Measurements from ENCODE around the gene GM2A.
"Not testable (repeated sequence)": the region's sequence is repeated elsewhere in the genome, so short reads cannot be mapped to it uniquely, and the experiment has no call there.

GM2A gene

GRCh38 chr5:151227918-151228447 lies 25.0 kb upstream of the GM2A start:
- DNase-seq (ENCODE audit: low read depth in 2 of 3, low spot score in 1 of 3) = no peak

DNA sequence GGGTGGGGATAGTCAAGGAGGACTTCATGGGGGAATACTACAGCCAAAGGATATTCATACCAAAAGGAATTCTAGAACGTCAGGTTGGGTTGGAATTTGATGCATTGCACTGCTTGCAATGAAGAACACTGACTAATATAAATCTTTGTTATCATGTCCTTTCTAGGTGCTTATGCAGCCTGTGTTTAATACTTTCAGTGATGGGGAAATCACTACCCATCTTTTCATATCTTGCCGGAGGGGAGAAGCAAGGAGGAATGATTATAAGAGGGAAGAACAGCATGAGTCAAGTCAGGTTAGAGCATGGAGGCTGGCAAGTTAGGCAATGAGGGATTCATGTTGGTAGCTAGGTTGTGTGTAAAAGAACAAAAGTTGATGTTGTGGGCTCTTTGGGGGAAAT lies 24.0 kb upstream of the GM2A start:
- DNase-seq (ENCODE audit: low read depth in 2 of 3, low spot score in 1 of 3) = no peak

DNA sequence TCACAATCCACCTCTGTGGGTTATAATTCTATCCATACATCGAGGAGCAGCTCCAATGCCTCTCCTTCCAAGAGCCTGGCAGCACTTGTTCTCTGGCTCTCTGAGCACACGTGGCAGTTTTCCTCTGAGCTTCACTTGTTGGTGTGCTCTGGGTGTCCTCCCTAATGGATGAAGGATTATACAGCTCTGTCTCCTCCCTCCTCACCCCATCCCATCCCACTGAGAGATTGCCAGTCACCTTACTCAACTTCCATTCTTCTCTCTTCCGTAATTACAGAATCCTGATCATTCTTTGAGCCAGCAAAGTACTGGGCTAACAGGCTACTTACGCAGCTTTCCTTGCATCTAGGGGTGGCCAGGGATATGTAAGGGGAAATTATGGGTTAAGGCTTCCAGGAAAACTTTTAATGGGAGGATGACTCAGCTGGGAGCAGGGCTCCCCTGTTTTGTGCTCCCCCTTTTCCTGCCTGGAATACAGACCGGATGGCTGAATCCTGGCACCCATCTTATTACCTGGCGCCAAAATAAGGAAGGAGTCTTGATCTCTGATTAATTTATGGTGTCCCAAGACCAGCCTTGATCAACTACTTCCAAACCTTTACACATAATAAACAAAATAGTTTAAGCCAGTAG lies 22.8 kb upstream of the GM2A start:
- no peak for DNase-seq (ENCODE audit: low read depth in 2 of 3, low spot score in 1 of 3)

DNA sequence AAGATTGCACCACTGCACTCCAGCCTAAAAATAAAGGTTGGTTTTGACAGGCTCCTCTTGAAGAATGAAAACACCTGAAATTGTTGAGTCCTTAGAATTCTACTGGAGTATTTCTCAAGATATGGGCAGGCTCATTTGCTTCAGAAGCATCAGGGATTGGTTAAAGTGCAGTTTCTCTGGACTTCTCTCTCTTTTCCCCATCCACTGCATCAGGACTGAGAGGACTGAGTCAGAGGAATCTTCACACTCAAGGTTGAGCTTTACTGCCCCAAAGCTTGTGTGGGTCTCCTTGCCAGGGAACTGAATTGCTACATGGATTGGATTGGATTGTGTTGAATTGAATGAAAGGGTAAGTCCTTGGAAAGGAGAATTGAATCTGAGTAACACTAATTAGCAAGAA lies 21.6 kb upstream of the GM2A start:
- DNase-seq (ENCODE audit: low read depth in 2 of 3, low spot score in 1 of 3) = no peak

GRCh38 chr5:151233616-151234085 lies 19.3 kb upstream of the GM2A start:
- no peak for DNase-seq (ENCODE audit: low read depth in 2 of 3, low spot score in 1 of 3)

DNA sequence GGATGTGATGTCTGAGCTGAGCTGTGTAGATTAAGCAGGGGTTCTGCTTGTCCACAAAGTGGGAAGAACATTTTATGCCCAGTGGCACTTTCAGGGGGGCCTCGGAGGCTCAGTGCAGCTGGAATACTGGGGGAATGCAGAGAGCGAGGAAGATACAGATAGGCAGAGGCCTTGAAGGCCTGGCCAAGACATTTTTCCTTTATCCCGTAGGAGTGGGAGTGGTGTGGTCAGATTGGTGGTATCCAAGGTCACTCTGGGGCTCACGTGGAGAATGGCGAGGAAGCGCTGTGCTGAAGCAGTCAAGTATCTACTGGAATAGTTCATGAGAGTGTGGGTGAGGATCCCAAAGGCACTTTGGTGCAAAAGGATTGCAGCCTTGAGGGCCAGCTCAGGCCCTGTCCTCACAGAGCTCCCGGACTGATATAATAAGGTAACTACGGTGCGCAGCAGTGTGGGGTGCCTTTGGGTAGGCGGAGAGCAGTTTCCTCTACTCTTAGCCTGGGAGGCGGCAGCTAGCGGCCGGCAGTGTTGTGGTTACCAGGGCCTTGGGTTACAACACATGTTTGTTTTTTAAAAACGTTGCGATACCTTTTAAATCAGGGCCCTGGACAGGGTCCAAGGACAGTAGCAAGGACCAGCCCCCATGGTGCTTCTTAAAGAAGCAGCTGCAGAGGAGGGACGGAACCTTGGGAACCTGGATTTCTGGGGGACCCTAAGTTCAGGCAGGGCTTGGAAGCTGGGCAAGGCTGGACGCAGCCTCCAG lies 18.3 kb upstream of the GM2A start:
- no peak for DNase-seq (ENCODE audit: low read depth in 2 of 3, low spot score in 1 of 3)

- not testable (repeated sequence) for DNase-seq (ENCODE audit: low read depth in 2 of 3, low spot score in 1 of 3)
These were observed 17.8 kb upstream of the GM2A start for GRCh38 chr5:151235239-151235571.

DNA sequence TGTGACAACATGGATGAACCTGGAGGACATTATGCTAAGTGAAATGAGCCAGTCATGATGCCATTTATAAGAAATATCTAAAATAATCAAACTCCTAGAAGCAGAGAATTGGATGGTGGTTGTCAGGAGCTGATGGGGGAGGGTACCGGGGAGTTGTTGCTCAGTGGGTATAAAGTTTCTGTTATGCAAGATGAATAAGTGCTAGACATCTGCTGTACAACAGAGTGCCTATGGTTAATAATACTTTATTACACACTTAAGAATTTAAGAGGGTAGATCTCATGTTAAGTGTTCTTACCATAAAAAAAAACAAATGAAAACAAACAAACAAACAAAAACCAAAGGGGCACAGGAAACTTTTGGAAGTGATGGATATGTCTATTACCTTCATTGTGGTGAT lies 16.1 kb upstream of the GM2A start:
- DNase-seq (ENCODE audit: low read depth in 2 of 3, low spot score in 1 of 3) = no peak

DNA sequence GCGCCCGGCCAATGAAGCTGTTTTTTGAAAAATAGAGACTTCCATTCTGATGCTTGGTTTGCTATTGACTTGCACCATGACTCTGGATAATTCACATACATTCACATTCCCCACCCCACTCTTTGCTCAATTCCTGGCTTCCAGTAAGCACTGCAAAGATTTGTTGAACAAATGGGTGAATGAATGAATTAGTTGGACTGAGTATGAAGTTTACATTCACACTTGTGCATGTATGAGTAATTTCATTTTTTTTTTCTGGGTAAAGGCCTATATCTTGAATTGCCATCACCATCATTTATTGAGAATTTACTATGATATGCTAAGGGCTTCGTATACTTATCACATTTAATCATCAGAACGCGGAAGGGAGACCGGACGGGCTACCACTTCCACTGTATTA lies 15.3 kb upstream of the GM2A start:
- DNase-seq (ENCODE audit: low read depth in 2 of 3, low spot score in 1 of 3) = no peak

DNA sequence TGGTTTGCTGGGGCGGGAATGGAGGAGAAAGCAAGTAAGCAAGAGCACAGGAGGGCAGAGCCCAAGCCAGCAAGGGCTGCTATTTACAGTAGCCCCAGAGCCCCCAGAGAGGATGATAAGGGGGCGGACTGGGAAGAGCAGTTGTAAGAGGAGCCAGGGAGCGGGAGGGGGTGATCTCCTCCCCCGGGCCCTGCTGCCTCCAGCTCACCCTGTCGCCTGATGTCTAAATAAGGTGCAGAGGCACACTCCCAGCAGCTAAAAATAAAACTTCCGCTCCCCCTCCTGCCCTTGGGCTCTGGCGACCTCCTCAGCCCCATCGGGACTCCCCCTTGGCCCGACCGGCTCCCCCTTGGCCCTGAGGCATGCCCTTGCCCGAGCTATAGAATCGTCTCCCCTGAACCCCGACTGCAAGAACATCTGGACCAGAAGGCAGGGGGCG lies 14.7 kb upstream of the GM2A start:
- no peak for DNase-seq (ENCODE audit: low read depth in 2 of 3, low spot score in 1 of 3)

DNA sequence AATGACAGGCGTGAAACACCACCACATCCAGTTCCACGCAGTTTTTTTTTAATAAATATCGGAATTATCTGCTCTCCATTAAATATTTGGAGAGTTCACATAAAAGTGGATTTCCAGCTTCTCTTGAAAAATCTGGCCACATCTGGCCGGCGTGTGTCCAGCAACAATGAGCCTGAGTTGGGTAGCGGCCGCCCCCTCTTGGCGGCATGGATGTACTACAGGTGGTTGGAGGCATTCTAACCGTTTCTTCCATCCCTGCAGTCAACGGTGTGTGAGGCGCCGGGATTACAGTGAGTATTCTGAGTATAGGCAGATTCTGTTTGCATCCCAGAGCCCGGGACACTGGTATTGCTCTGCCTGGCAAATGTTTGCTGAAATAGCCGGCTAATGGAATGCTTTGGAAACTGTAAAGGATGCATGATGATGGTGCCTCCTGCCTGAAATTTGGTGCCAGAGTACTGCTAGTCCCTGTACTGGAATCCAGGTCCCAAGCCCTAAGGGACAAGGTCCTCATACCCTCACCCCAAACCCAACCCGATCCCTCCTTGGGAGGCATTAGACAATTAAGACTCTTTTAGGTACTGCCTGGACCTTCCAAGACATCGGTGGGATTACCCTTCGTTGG lies 13.6 kb upstream of the GM2A start:
- peak in 2 of 3 donors; percentile 37 to 66 for DNase-seq (ENCODE audit: low read depth in 2 of 3, low spot score in 1 of 3)

GRCh38 chr5:151240268-151240835 lies 12.6 kb upstream of the GM2A start:
- not testable (repeated sequence) for DNase-seq (ENCODE audit: low read depth in 2 of 3, low spot score in 1 of 3)

DNA sequence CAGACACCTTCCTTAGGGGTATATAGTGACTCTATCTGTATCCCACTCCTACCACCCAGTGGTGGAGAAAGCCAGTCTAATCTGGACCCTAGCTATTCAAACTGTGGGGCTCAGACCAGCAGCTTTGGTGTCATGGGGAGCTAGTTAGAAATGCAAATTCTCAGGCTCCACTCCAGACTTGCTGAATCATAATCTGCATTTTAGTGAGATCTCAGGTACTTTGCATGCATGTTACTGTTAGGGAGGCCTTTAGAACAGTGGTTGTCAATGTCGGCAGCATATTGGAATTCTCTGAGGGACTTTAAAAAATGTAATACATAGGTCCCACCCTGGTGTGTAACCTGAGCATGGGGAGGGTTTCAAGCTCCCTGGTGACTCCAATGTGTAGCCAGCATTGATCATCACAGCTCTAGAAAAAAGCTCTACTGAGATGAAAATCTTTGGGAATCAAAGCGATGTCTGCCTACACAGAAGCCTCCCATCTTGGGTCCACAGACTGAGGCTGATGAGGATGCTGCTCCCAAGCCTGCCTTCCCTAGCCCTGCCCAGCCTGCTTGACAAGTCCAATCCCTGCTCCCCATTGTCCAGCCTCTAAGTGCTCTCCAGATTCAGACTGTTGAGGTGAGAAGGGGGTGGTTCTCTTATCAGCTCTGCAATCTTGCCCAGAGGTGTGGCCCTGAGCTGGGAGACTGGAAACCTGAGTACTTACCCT lies 11.9 kb upstream of the GM2A start:
- DNase-seq (ENCODE audit: low read depth in 2 of 3, low spot score in 1 of 3) = no peak

- no peak for DNase-seq (ENCODE audit: low read depth in 2 of 3, low spot score in 1 of 3)
These were observed 9.9 kb upstream of the GM2A start for GRCh38 chr5:151243127-151243526.

- no peak for DNase-seq (ENCODE audit: low read depth in 2 of 3, low spot score in 1 of 3)
These were observed 9.4 kb upstream of the GM2A start for GRCh38 chr5:151243564-151243963.

DNA sequence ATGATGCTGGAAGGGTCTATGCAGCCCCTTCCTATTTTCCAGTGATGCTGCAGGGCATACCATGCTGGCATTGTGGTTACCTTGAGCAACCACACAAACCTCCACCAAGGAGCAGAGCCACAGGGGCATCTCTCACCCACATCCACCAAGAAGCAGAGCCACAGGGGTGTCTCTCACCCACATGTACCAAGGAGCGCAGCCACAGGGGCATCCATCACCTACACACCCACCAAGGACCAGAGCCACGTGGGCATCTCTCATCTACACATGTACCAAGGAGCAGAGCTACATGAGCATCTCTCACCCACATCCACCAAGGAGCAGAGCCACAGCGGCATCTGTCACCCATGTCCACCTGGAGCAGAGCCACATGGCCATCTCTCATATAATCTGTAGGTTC lies 8.8 kb upstream of the GM2A start:
- no peak for DNase-seq (ENCODE audit: low read depth in 2 of 3, low spot score in 1 of 3)

DNA sequence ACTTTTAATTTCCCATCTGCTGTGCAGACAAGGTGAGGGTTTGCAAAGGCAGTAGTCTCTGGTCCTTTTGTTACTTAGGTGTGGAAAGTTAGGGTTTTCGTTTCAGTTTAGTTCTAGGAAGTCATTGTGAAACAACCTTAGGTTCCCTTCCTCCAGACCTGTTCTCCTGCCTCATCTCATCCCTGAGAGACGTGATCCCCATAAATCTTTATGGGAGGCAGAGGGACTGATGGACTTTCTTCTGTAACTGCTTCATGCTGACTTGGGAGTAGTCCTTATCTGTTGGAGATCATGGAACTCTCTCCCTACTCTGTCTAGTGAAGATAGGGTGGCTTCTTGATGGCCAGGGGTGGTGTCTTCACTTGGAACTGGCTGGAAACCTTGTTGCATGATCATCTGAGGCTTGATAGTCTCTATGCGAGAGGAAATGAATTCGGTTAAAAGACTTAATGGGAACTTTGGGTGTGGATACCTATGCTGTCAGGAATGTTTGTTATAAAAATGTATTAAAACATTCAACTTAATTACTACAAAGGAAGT lies 7.2 kb upstream of the GM2A start:
- DNase-seq (ENCODE audit: low read depth in 2 of 3, low spot score in 1 of 3) = no peak

DNA sequence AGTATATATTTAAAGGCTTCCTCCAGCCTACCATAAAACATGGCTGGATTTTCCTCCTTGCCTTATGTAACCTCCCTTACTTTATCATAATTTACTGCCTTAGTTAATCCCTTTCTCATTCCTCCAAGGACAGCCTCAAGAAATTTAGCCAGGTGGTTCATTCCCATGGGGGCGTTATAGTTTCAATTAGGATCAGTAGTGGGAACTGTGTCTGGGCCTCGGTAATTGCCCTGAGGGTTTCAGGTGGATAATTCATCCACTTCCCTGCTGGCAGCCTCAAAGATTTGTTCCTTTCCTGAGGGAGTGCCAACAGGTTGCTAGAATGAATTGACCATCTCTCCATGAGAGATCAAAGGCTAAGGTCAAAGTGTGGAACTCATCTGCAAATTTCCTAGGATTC lies 4.3 kb upstream of the GM2A start:
- DNase-seq (ENCODE audit: low read depth in 2 of 3, low spot score in 1 of 3) = no peak

DNA sequence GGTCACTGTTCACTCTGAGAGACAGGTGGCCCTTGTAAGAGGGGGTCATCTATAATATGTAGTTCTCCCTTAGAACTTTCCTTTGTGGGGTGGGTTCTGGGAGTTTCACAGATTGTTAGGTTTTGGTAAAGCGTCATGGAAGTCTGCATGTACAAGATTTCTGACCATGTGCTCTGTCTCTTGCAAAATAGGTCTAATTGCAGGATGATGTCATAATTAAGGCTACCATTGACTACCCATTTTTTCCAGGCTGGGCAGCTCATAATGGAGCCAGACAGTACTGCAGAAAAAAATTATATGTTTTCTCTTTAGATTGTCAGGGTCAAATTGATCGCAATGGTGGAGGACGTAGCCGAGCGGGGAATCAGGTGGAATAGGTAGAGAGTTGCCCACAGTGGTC lies 3.7 kb upstream of the GM2A start:
- no peak for DNase-seq (ENCODE audit: low read depth in 2 of 3, low spot score in 1 of 3)

DNA sequence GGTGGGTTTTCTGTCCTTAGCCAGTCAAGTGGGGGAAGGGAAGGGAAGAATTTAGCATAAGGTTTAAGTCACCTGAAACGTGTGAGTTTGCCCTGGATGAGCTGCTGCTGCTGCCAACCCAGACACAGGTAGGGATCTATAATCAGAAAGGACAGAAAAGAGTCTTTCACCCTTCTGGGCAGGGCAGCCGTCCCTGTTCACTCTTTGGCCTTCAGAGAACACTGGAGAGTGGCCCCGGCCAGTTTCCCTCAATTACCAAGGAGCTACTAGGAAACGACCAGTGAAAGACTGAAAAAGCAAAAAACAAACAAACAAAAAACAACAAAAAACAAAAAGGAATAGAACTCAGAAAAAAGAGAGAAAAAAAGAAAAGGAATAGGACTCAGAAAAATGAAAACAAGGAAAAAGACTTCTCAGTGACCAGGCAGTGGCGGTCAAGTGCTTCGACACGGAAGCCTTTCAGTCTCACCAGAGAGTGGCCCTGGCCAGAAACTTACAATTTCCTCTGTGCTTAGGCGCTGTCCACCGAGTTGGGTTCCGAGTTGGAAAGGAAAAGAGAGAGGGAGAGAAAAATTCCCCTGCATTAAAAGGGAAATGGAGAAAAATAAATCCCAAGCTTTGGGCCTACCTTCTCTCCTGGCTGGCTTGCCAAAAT lies 2.5 kb upstream of the GM2A start:
- DNase-seq (ENCODE audit: low read depth in 2 of 3, low spot score in 1 of 3) = no peak

All from stimulated activated CD4-positive, alpha-beta T cell treated with anti-CD3 and anti-CD28 coated beads, Interleukin-12 subunit alpha, Interleukin-12 subunit beta, amount 100 ng/mL, for 48 hours (primary cell).